Putamen (tissue), 1 donor: ENCODE results near the gene CLPX.
A peak's percentile ranks its signal among the peaks of the same experiment; 100 is the strongest.
"Not testable (repeated sequence)": the region's sequence is repeated elsewhere in the genome, so short reads cannot be mapped to it uniquely, and the experiment has no call there.

ENCODE experiments used
- DNase-seq: peaks from one replicate; pipeline ENCODE4 v3.0.0-alpha.2; 2016; ENCODE audit warnings: low spot score

Gene CLPX

GRCh38 chr15:65101891-65102708 is 83.0 kb downstream of the CLPX start:
- DNase-seq = no peak

DNA sequence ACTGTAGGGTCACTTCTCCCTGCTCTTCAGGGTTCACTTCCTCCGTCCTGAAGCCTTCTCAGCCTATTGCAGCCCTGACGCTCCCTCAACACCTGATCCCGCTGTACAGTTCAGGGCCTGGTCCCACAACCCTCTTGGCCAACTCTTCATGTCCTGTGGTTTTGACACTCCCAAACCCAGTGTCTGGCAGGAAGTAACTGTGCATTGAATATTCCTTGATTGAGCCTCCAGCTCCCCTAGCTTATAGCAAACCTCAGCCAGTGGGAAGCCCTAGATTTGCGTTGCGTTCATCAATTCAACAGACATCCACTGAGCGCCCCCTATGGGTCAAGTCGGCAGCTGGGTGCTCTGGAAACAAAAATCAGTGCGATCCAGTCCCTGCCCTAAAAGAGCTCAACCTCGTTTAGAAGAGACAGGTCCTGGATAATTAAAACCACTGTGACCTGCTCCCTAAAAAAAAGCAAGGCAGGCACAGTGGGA is 83.7 kb downstream of the CLPX start:
- peak; percentile 50 for DNase-seq

DNA sequence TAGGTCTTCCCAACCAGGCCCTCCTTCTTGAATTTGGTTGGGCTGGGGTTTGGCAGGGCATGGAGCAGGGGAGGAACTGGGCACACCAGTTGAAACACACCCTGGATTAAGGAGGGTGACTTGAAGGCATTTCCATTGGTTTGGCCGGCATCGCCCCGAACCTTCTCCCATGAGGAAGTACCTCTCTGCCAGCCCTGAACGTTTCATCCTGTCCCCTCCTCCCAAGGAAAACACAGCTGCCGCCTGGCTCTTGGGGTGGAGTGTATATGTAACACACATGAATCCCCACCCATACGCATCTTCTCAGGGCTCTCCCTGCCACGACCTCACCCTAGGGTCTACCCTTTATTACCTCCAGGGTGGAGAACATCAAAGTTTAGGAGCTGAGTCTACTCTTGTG is 84.7 kb downstream of the CLPX start:
- no peak for DNase-seq

DNA sequence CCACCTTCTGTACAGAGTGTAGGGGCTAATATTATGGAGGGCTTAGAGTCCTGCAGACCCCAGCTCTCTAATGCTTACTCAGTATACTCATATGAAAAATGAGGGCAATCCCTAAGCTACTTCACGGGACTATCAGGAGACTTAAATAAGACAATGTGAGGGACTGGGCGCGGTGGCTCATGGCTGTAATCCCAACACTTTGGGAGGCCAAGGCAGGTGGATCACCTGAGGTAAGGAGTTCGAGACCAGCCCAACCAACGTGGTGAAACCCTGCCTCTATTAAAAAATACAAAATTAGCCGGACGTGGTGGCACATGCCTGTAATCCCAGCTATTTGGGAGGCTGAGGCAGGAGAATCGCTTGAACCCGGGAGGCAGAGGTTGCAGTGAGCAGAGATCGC is 85.3 kb downstream of the CLPX start:
- not testable (repeated sequence) for DNase-seq

DNA sequence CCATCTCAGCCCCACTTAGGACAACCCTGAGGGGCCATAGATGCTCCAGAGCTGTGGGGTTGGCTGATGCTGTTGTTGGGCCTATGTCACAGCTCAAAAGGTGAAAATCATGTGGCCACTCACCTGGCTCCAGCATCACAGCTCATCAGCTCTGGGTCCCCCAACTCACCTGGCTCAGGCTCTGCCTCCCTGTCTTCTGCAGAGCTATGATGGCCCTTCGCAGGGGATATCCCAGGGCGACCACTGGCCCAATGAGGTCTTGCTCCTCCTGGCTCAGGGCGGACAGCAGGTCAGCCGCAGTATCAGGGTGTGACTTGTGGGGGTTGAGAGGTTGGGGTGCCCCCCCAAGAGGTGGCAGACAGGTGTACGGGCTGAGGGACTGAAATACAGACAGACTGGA is 85.8 kb downstream of the CLPX start:
- DNase-seq = no peak
